Measurements from ENCODE around the gene SCUBE3. TPM values are rescaled to one million over a fixed set of nuclear protein-coding genes. Genes with fewer than 3 reads are reported as not detected.

Gene SCUBE3
- total and polyA plus RNA-seq, 9 of the 15 experiments (the other 6 are each of a cell fraction or from before 2014, with no cell fraction given), result 0.01 to 0.11 TPM; not detected in 7

- peak; percentile 11; the same call in 1 of the 2 replicates for TF ChIP-seq REST (IDR thresholded peaks at IDR 0.05; ENCODE audit: borderline replicate concordance)
- no peak for TF ChIP-seq REST (CRISPR knock-in tag; IDR thresholded peaks at IDR 0.05; ENCODE audit: low read depth)
- no peak for TF ChIP-seq NRF1 (conservative IDR thresholded peaks at IDR 0.05 in 1 of 2, IDR thresholded peaks at IDR 0.05 in 1 of 2)
- no peak for TF ChIP-seq NUFIP1 (IDR thresholded peaks at IDR 0.05; ENCODE audit: partially characterized antibody)
- TF ChIP-seq DIDO1 (tag; IDR thresholded peaks at IDR 0.05; ENCODE audit: low read depth), result peak; percentile 24; the same call in 1 of the 2 replicates
- no peak for TF ChIP-seq ZNF583 (CRISPR knock-in tag; IDR thresholded peaks at IDR 0.05)
- no peak for TF ChIP-seq SRSF9 (IDR thresholded peaks at IDR 0.05; ENCODE audit: borderline replicate concordance, low read depth, low read length)
- no peak for TF ChIP-seq ETV5 (CRISPR knock-in tag; IDR thresholded peaks at IDR 0.05; ENCODE audit: low read depth)
- TF ChIP-seq SMARCA4 (IDR thresholded peaks at IDR 0.05), result no peak
- TF ChIP-seq TAF1 (IDR thresholded peaks at IDR 0.05; ENCODE audit: control insufficient read depth, extremely low read depth, insufficient read depth, low read length, severe bottlenecking), result no peak
- no peak for TF ChIP-seq ELK3 (CRISPR knock-in tag; IDR thresholded peaks at IDR 0.05)
- no peak for TF ChIP-seq ZNF764 (CRISPR knock-in tag; IDR thresholded peaks at IDR 0.05; ENCODE audit: low read depth)
- peak in 1 of 2 experiments; percentile 55; a peak in 1 of 4 replicates for TF ChIP-seq KDM4B (IDR thresholded peaks at IDR 0.05; ENCODE audit: borderline replicate concordance in 2 of 2, low read depth in 1 of 2)
- TF ChIP-seq RUNX1 (IDR thresholded peaks at IDR 0.05; ENCODE audit: low read depth), result no peak
- TF ChIP-seq MIER1 (IDR thresholded peaks at IDR 0.05; ENCODE audit: low read depth), result no peak
- TF ChIP-seq SETDB1 (IDR thresholded peaks at IDR 0.05; ENCODE audit: low read length), result no peak
- TF ChIP-seq IRF1 (CRISPR knock-in tag; IDR thresholded peaks at IDR 0.05; ENCODE audit: borderline replicate concordance), result no peak
These were observed 36.6 kb upstream of the SCUBE3 start (continued) for GRCh38 chr6:35177157-35177556.
